Pancreas (tissue), 10 donors: ENCODE measurements around the gene TAGAP. TPM values are rescaled to one million over a fixed set of nuclear protein-coding genes. Genes with fewer than 3 reads are reported as not detected.

Experiments used
- ATAC-seq, 4 donors: fragments of 200-7000 bp; cut with Tn5 transposase; one replicate each; pipeline versions ENCODE4 v1.8.0 to v1.9.1; 2020; ENCODE audit warnings: mild to moderate bottlenecking in 4 of 4, moderate library complexity in 4 of 4
- DNase-seq, 6 donors: peaks; one replicate each; pipeline ENCODE4 v3.0.0-alpha.2; 2020
- FAIRE-seq: peaks from 2 replicates; lab custom pipeline; 2012; peaks lifted over from hg19 to GRCh38; lab: Jason Lieb, UNC
- H3K27ac ChIP-seq, 4 donors: fragments of 200-600 bp; sonication (generic); 1 replicate in 3 of 4; 2 replicates in 1 of 4; pipeline versions ENCODE4 v1.5.0 to v1.8.0; 2020
- H3K27me3 ChIP-seq, 4 donors: fragments of 200-600 bp; one replicate each; pipeline ENCODE4 v1.8.0; 2021
- H3K36me3 ChIP-seq, 3 donors: fragments of 200-600 bp; sonication (generic) in 1 of 3; one replicate each; pipeline versions ENCODE4 v1.5.0 to v1.8.0; 2020 to 2021
- H3K4me1 ChIP-seq, 3 donors: fragments of 200-600 bp; one replicate each; pipeline ENCODE4 v1.8.0; 2021
- H3K4me3 ChIP-seq, 4 donors: fragments of 200-600 bp; sonication (generic) in 2 of 4; one replicate each; pipeline versions ENCODE4 v1.5.0 to v1.8.0; 2020 to 2021
- H3K9me3 ChIP-seq, 4 donors: fragments of 200-600 bp; one replicate each; pipeline ENCODE4 v1.8.0; 2021
- WGBS, 2 donors: extraction: QIAGEN DNeasy Blood & Tissue Kit; methylation state at CpG; one replicate each; pipeline ENCODE4 v1.1.7; 2013; 5-methylcytosine and 5-hydroxymethylcytosine counted together
- intact Hi-C, 3 donors: fragments of 100-400 bp; cut with DNase I; formaldehyde crosslinking; loops; one replicate each; pipeline versions ENCODE4 v1.11.1 to v1.14.2; 2022
- polyA plus RNA-seq, 2 donors: library from polyadenylated mRNA; stranded (reverse); fragments of 200-250 nt; gene quantifications; one replicate each; pipeline ENCODE4 v1.2.3, GENCODE V29; 2013
- total RNA-seq, 6 donors: library from RNA; stranded (reverse); fragmentation: NEBNext Ultra II Directional in 4 of 6; extraction: Animal tissue kit (Norgen Biotek cat#: 25700) in 4 of 6; gene quantifications; one replicate each; pipeline versions ENCODE4 v1.2.1 to v1.2.4, GENCODE V29; 2021 to 2023
- TF ChIP-seq, protein P1 (sequence below), 4 donors: fragments of 200-600 bp; sonication (generic) in 3 of 4; IDR thresholded peaks; one replicate each; pipeline versions ENCODE4 v1.5.0 to v1.8.0; 2021; ENCODE audit warnings: antibody characterized with exemption in 4 of 4
- donor health status: healthy with polysubstance abuse.
- donor health status: DM: no; HTN: no; CAD: no; lungs with moderate emphysema.
- donor health status: DM: no; HTN: no; CAD: no.
- donor health status: control.
- donor health status: control.
- donor health status: Bipolar disorder and iron deficiency.
- donor health status: DM: yes; HTN: yes; CAD: no.
- donor health status: DM: no; HTN: no; CAD: no.
- donor health status: DM: no; HTN: no; CAD: no.
- donor health status: DM: yes; HTN: yes; CAD: no.

The TAGAP gene
- total and polyA plus RNA-seq, 8 donors: 0.19 to 4.1 (median 0.53) TPM

DNA sequence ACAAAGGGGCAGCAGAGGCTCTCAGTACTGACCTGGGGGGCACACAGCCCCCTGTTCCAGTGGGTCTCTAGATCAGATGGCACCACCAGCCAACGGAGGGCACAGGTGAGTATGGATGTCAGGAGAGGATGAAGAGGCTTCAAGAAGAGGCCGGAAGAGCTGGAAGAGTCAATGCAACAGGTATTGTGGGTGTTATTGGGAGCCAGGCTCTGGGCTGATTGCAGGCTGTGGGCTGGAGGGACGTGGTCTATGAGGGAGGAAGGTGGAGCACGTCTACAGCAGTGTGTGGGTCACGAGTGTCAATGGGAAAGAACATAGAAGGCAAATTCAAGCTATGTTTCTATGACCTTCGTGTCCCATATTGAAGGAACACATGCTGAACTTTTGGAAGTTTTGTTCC lies 18.8 kb upstream of the TAGAP start:
- TF ChIP-seq, protein P1, sequence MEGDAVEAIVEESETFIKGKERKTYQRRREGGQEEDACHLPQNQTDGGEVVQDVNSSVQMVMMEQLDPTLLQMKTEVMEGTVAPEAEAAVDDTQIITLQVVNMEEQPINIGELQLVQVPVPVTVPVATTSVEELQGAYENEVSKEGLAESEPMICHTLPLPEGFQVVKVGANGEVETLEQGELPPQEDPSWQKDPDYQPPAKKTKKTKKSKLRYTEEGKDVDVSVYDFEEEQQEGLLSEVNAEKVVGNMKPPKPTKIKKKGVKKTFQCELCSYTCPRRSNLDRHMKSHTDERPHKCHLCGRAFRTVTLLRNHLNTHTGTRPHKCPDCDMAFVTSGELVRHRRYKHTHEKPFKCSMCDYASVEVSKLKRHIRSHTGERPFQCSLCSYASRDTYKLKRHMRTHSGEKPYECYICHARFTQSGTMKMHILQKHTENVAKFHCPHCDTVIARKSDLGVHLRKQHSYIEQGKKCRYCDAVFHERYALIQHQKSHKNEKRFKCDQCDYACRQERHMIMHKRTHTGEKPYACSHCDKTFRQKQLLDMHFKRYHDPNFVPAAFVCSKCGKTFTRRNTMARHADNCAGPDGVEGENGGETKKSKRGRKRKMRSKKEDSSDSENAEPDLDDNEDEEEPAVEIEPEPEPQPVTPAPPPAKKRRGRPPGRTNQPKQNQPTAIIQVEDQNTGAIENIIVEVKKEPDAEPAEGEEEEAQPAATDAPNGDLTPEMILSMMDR (IDR thresholded peaks at IDR 0.05): no peak
- no peak overlapping the region for H3K4me3 ChIP-seq
- intact Hi-C loops: no loop called here
- H3K27me3 ChIP-seq: no peaks in the 10 kb centered on the region
- no peaks in the 10 kb centered on the region for H3K36me3 ChIP-seq
- no peak for DNase-seq
- no peak overlapping the region for H3K27ac ChIP-seq
- no peak for FAIRE-seq
- ATAC-seq: no peak
- 65 to 73% methylated on average over 6 of the region's 6 CpGs for WGBS, 2 donors
- H3K4me1 ChIP-seq: no peaks in the 10 kb centered on the region
- H3K9me3 ChIP-seq: no peaks in the 10 kb centered on the region

GRCh38 chr6:159062976-159063375 lies 18.2 kb upstream of the TAGAP start:
- intact Hi-C loops: no loop called here
- ATAC-seq: peak in 2 of 4 donors; percentile 58 to 62

GRCh38 chr6:159062564-159062945 lies 17.8 kb upstream of the TAGAP start:
- no peaks in the 10 kb centered on the region for H3K4me1 ChIP-seq
- DNase-seq (no peak), ATAC-seq (peak in 2 of 4 donors; percentile 28 to 42), FAIRE-seq (no peak)
- H3K27me3 ChIP-seq: no peaks in the 10 kb centered on the region
- H3K36me3 ChIP-seq: no peaks in the 10 kb centered on the region
- intact Hi-C loops: no loop called here
- peak overlapping the region in 2 of 4 donors; percentile 5 to 19 for H3K27ac ChIP-seq
- H3K9me3 ChIP-seq: no peaks in the 10 kb centered on the region
- H3K4me3 ChIP-seq: no peak overlapping the region
- TF ChIP-seq, protein P1 (IDR thresholded peaks at IDR 0.05): no peak
- 86 to 90% methylated on average over 3 of the region's 3 CpGs for WGBS, 2 donors

More at GRCh38 chr6:159062976-159063375, 18.2 kb upstream of the TAGAP start:
- H3K4me3 ChIP-seq: no peak overlapping the region
- TF ChIP-seq, protein P1 (IDR thresholded peaks at IDR 0.05): no peak
- no peaks in the 10 kb centered on the region for H3K27me3 ChIP-seq
- H3K4me1 ChIP-seq: no peaks in the 10 kb centered on the region
- H3K27ac ChIP-seq: peak overlapping the region in 2 of 4 donors; percentile 5 to 19
- WGBS, 2 donors: 66 to 71% methylated on average over 2 of the region's 2 CpGs
- DNase-seq (no peak), FAIRE-seq (no peak)
- no peaks in the 10 kb centered on the region for H3K36me3 ChIP-seq
- no peaks in the 10 kb centered on the region for H3K9me3 ChIP-seq

DNA sequence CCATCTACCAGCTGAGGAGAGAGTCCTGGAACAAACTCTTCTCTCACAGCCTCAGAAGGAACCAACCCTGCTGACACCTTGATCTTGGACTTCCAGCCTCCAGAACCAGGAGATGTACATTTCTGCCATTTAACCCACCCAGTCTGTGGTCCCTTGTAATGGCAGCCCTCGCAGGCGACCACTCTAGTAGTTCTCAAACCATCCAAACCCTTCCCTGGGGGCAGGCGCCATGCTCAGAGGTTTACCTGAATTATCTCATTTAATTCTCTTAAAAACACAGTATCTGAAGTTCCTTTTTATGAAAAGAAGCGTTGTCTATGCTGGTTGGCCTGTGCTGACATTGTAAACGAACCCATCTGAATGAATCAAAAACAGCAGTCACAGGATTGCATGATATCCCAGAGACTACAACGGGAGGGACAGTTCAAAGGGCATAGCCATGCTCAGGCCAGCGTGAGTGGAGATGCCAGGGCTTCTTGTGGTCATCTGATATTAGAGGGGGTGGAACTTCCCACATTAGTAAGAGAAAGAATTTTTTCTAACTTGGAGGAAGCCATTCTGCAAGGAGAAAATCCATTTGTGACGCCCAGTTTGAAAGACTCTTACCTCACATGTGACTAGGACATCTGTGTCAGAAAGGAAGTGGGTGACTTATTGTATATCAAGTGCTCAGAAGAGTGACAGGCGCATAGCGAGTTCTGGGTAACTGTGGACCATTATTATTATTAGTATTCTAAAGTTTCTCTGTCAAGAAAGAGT lies 17.2 kb upstream of the TAGAP start:
- intact Hi-C loops: no loop called here
- Histone ChIP-seq H3K9me3 (no peaks in the 10 kb centered on the region), H3K36me3 (no peaks in the 10 kb centered on the region), H3K4me1 (no peaks in the 10 kb centered on the region), H3K4me3 (no peak overlapping the region), H3K27me3 (no peaks in the 10 kb centered on the region), H3K27ac (peak overlapping the region in 2 of 4 donors; percentile 19 to 47)
- DNase-seq (no peak), FAIRE-seq (no peak), ATAC-seq (peak in 2 of 4 donors; percentile 67 to 70)
- TF ChIP-seq, protein P1 (IDR thresholded peaks at IDR 0.05): no peak
- WGBS, 2 donors: 69 to 77% methylated on average over 10 of the region's 10 CpGs

DNA sequence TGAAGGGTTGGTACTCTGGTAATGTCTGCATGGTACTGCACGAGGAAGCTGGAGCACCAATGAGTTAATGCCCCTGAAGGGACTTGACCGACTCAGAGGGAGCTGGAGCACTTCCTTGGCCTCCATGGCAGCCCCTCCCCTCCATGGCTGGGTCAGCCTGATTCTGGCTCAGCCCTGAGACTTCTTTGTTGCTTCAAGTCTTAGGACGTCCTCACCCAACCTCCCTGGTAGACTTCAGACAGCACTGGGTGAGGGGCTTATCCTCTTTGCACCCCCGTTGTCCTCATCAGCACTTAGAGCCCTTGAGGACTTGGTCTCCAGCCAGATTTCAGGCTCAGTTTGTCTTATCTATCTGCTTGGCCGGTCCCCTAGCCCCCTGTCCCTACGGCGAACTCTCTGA lies 16.4 kb upstream of the TAGAP start:
- Histone ChIP-seq H3K27ac (no peak overlapping the region), H3K9me3 (no peaks in the 10 kb centered on the region), H3K4me3 (no peak overlapping the region), H3K4me1 (no peaks in the 10 kb centered on the region), H3K36me3 (no peaks in the 10 kb centered on the region), H3K27me3 (no peaks in the 10 kb centered on the region)
- TF ChIP-seq, protein P1 (IDR thresholded peaks at IDR 0.05): no peak
- no peak for ATAC-seq
- no peak for FAIRE-seq
- 74 to 81% methylated on average over 7 of the region's 7 CpGs for WGBS, 2 donors
- intact Hi-C loops: no loop called here
- DNase-seq: no peak
